A204.1 (cell line): ENCODE measurements around the gene ANKRD36B.
"Not testable (repeated sequence)": the region's sequence is repeated elsewhere in the genome, so short reads cannot be mapped to it uniquely, and the experiment has no call there.

Source experiments
- FAIRE-seq: peaks from 2 replicates; lab custom pipeline; 2012; peaks lifted over from hg19 to GRCh38; lab: Jason Lieb, UNC

The ANKRD36B gene

GRCh38 chr2:97549058-97549457 lies 40.6 kb downstream of the ANKRD36B start:
- not testable (repeated sequence) for FAIRE-seq

DNA sequence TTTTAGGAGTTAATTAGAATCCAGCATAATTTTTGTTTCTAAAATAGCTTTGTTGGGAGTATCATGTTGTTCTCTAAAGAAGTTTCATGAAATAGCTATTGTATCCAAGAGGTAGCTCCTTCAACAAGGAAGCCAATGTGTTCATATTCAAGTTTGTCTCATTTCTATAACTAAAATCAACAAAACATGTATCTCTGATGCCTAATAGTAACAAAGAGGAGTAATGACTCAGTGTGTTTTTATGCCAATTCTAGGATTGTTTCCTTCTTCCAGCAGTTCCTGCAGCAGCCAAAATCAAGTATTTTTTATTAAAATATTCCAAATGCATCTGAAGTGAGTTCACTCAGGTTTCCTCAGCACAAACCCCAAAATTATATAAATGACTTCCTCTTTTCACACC lies 41.1 kb downstream of the ANKRD36B start:
- not testable (repeated sequence) for FAIRE-seq

- no peak for FAIRE-seq
Measured at GRCh38 chr2:97546711-97547110, 43.0 kb downstream of the ANKRD36B start.

- FAIRE-seq, result not testable (repeated sequence)
Measured at GRCh38 chr2:97544911-97545310, 44.8 kb downstream of the ANKRD36B start.

GRCh38 chr2:97525904-97526303 lies 63.8 kb downstream of the ANKRD36B start:
- not testable (repeated sequence) for FAIRE-seq

DNA sequence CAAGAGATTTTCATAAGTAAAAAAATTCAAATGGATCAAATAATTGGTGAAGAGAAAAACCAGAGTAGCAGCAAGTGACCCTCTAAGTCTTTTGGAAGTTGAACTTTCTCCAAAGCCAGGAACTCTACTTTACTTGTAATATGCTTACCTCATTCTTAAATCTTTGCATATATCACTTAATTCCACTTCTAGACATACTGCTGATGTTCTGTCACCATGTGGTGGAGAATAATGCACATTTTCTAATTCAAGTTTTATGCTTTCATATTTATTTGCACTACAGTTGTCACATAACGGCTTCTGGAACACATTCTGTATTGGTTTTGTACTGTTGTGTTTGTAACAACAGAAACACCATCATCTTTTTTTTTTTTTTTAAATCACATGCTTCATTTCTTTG lies 65.9 kb downstream of the ANKRD36B start:
- not testable (repeated sequence) for FAIRE-seq

GRCh38 chr2:97522916-97523555 lies 66.6 kb downstream of the ANKRD36B start:
- FAIRE-seq, result not testable (repeated sequence)

- FAIRE-seq, result not testable (repeated sequence)
Measured at GRCh38 chr2:97495651-97496050, 94.0 kb downstream of the ANKRD36B start.

DNA sequence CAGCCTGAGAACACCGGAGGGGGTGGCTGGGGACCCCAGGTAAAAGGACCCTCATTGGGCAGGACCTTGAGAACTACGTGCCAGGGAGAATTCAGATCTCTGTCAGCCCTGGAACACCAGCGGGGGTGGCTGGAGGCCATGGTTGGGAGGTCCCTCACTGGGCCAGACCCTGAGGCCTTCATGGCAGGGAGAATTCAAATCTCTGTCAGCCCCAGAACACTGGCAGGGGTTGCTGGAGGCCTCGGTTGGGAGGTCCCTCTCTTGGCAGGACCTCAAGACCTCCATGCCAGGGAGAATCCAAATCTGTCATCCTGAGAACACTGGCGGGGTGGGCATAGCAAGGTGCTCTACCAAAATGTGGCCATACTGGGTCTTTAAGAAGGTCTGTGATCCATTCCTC lies 99.5 kb downstream of the ANKRD36B start:
- not testable (repeated sequence) for FAIRE-seq
